ENCODE results near the gene GNAT1. TPM values are rescaled to one million over a fixed set of nuclear protein-coding genes. Genes with fewer than 3 reads are reported as not detected.

GNAT1 gene
- total RNA-seq, 1 experiment from 2014 or later, result not detected

DNA sequence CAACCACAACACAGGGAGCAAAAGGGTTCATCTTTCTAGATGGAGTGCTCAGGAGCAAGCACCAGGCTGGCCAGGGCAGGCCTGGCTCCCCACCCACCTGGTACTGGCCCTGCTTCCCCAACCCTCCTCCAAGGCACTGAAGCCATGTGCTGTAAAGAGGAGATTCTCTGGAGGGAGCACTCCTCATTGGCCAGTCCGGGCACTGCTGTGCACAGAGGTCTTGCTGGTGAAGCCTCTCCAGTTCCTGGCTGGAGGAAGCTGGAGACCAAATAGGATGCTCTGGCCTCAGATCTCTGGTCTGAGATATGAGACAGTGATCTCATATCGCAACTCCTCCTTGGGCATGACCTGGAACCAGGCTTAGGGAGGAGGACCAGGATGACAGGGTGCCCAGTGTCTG is 44.0 kb upstream of the GNAT1 start:
- no peak overlapping the region for H2AFZ ChIP-seq
- no peaks in the 10 kb centered on the region for H3K9me2 ChIP-seq (ENCODE audit: insufficient read depth)
- no peak overlapping the region for H3K4me2 ChIP-seq
- H3K36me3 ChIP-seq (ENCODE audit: low read depth), result no peaks in the 10 kb centered on the region
- CTCF ChIA-PET, result no interaction called here
- peaks cover 7% of the 10 kb centered on the region; the same call in 1 of the 2 replicates for H3F3A ChIP-seq (ENCODE audit: insufficient read depth, low read depth)
- no peak overlapping the region for H3K27ac ChIP-seq
- POLR2A ChIA-PET (ENCODE audit: unreplicated experiment), result no interaction called here
- DNase-seq, result no peak
- no peak for TF ChIP-seq EZH2 (IDR thresholded peaks at IDR 0.05; ENCODE audit: low read depth)
- TF ChIP-seq CTCF (conservative IDR thresholded peaks at IDR 0.05), result no peak
- intact Hi-C loops (cut with micrococcal nuclease; ENCODE audit: unreplicated experiment), result no loop called here
- H3K9me3 ChIP-seq (ENCODE audit: insufficient read depth, low read depth), result no peaks in the 10 kb centered on the region
- H4K20me1 ChIP-seq (ENCODE audit: insufficient read depth), result no peaks in the 10 kb centered on the region
- H3K79me2 ChIP-seq (ENCODE audit: low read depth), result no peaks in the 10 kb centered on the region
- no peaks in the 10 kb centered on the region for H3K4me1 ChIP-seq (replicated peaks; ENCODE audit: insufficient read depth)
- BruUV-seq (replicated peaks), result no TSS peak
- H3K27me3 ChIP-seq (ENCODE audit: insufficient read depth, low read depth), result no peaks in the 10 kb centered on the region
- no peak overlapping the region for H3K4me3 ChIP-seq

DNA sequence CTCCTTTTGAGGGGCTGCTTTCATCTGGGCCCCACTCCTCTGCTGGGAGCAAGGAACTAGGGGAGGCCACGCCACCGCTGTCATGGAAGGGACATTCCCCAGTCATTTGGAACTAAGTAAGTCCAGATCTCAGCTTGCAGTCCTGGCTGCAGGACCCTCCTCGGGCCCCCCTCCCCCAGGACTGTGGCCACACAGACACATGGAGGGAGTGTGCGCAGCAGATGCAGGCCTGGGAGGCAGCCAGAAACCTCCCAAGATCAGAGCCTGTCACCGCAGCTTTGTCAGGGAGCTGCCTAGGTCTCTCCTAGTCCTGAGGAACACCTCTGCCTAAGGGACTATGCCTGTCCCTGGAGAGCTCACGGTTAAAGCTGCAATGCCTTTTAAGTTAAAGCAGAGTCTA is 43.5 kb upstream of the GNAT1 start:
- TF ChIP-seq EZH2 (IDR thresholded peaks at IDR 0.05; ENCODE audit: low read depth) (no peak), CTCF (conservative IDR thresholded peaks at IDR 0.05) (no peak)
- Histone ChIP-seq H3K36me3 (ENCODE audit: low read depth) (no peaks in the 10 kb centered on the region), H3K9me2 (ENCODE audit: insufficient read depth) (no peaks in the 10 kb centered on the region), H3K4me2 (no peak overlapping the region), H3K4me1 (replicated peaks; ENCODE audit: insufficient read depth) (no peaks in the 10 kb centered on the region), H3K9me3 (ENCODE audit: insufficient read depth, low read depth) (no peaks in the 10 kb centered on the region), H2AFZ (no peak overlapping the region), H3K27me3 (ENCODE audit: insufficient read depth, low read depth) (no peaks in the 10 kb centered on the region), H3F3A (ENCODE audit: insufficient read depth, low read depth) (peaks cover 7% of the 10 kb centered on the region; the same call in 1 of the 2 replicates), H3K4me3 (no peak overlapping the region), H4K20me1 (ENCODE audit: insufficient read depth) (no peaks in the 10 kb centered on the region), H3K79me2 (ENCODE audit: low read depth) (no peaks in the 10 kb centered on the region), H3K27ac (no peak overlapping the region)
- intact Hi-C loops (cut with micrococcal nuclease; ENCODE audit: unreplicated experiment), result no loop called here
- BruUV-seq (replicated peaks), result no TSS peak
- ChIA-PET CTCF (no interaction called here), POLR2A (ENCODE audit: unreplicated experiment) (no interaction called here)
- DNase-seq, result no peak

DNA sequence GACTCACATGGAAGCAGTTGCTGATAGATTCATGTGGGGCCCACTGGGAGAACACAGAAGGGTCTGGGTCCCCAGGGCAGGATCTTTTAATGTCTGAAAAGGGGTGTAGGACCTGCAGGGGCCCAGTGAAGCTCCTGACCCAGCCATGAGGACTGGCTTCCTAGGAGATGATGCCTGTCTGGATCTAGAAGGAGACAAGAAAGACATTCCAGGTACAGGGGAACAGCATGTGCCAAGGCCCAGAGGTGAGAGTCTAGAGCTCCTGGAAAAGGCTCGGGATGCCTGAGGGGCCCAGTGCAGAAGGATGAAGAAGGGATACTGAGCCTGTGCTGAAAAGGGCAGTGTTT is 41.0 kb upstream of the GNAT1 start:
- Histone ChIP-seq H3K36me3 (ENCODE audit: low read depth) (no peaks in the 10 kb centered on the region), H3K9me2 (ENCODE audit: insufficient read depth) (no peaks in the 10 kb centered on the region), H3K27ac (no peak overlapping the region), H4K20me1 (ENCODE audit: insufficient read depth) (no peaks in the 10 kb centered on the region), H3K9me3 (ENCODE audit: insufficient read depth, low read depth) (no peaks in the 10 kb centered on the region), H3F3A (ENCODE audit: insufficient read depth, low read depth) (peaks cover 7% of the 10 kb centered on the region; the same call in 1 of the 2 replicates), H3K4me2 (no peak overlapping the region), H3K4me1 (replicated peaks; ENCODE audit: insufficient read depth) (no peaks in the 10 kb centered on the region), H3K27me3 (ENCODE audit: insufficient read depth, low read depth) (no peaks in the 10 kb centered on the region), H2AFZ (no peak overlapping the region), H3K4me3 (no peak overlapping the region), H3K79me2 (ENCODE audit: low read depth) (no peaks in the 10 kb centered on the region)
- TF ChIP-seq EZH2 (IDR thresholded peaks at IDR 0.05; ENCODE audit: low read depth) (no peak), CTCF (conservative IDR thresholded peaks at IDR 0.05) (no peak)
- intact Hi-C loops (cut with micrococcal nuclease; ENCODE audit: unreplicated experiment), result no loop called here
- BruUV-seq (replicated peaks), result no TSS peak
- DNase-seq, result no peak
- ChIA-PET POLR2A (ENCODE audit: unreplicated experiment) (no interaction called here), CTCF (interaction anchor here (0.6 kb wide), 1 partner anchor 183 kb away, joined by 3 read pairs; no protein-coding TSS in a partner anchor)
